GM18909 (cell line): ENCODE measurements around the gene FBXL17.

ENCODE experiments used
- ATAC-seq: cut with Tn5 transposase; IDR thresholded peaks from one replicate; pipeline ENCODE4 v1.9.1; 2021; ENCODE audit warnings: mild to moderate bottlenecking; ENCODE audit not compliant: unreplicated experiment, poor library complexity

Gene FBXL17

DNA sequence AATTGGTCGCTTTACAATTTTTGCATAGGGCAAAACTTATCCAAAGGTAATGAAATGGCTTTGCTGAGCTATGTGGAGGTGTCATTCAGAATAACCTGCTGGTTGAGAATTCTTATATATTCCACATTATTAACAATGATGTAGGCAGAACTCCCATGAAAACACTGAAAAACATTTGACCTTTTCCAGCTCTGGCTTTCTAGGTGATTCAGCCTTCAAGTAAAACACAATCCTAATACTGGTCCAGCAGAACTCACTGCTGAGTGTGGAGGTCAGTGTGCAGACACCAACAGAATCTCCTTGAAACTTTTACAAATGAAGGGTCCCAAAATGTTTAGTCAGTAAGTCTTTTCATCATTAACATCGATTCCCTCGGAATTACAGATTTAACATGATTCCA is 549.2 kb downstream of the FBXL17 start:
- no peak for ATAC-seq

DNA sequence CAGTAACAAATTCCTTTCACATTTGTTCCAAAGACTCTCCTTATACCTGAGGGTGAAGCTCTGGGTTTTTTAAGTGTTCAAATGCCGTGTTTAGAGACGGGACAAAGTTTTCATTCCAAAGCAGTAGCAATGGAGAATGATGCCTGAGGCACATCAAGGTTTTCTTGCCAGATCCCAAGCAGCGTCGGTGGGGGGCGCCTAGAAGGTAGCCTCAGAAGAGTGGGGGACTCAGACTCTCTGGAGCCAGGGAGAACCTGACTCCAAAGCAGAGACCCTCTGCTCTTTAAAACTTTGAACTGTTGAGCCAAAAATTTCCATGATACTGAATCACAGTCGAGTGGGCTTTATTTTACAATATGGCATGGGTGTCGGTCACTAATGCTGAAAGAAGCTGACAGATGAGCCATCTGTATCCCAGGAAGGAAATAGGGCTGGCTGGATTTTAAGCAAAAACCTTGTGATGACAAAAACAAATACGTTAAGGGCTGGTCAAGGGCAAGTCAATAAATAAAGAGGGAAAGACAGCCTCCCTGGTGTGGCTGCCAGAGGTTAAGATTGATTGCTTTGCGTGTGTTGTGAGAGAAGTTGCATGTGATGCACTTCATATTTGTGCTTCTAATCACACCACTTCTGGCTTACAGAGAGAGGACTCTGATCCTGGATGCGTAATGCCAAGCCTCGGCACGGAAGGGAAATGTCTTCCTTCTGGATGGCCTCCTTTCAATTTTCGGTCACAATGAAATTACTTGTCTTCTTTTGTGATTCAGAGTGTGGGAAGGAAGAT is 550.1 kb downstream of the FBXL17 start:
- ATAC-seq = no peak

GRCh38 chr5:107830750-107831149 is 551.1 kb downstream of the FBXL17 start:
- no peak for ATAC-seq

DNA sequence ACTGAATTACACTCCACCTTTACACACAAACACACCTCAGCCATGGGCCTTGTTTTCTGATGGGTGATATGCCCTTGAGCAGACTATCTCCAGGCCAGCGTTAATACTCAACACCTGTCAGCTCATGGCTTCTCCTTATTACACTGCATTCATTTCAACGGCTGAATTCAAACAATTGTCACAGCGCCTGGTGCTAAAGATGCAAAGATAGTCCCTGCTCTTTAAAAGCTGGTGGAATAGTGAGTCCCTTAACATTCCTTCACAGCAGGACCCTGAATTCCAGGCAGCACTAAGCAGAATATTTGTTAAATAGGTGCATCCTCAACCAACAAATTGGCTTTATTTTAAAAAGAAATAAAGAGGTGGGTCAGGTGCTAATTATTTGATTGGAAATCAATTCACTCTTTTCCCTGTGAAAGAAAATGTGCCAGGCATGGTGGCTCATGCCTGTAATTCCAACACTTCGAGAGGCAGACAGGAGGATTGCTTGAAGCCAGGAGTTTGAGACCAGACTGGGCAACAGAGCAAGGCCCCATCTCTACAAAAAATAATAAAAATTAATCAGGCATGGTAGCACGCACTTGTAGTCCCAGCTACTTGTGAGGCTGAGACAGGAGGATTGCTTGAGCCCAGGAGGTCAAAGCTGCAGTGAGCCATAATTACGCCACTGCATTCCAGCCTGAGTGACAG is 555.4 kb downstream of the FBXL17 start:
- no peak for ATAC-seq

DNA sequence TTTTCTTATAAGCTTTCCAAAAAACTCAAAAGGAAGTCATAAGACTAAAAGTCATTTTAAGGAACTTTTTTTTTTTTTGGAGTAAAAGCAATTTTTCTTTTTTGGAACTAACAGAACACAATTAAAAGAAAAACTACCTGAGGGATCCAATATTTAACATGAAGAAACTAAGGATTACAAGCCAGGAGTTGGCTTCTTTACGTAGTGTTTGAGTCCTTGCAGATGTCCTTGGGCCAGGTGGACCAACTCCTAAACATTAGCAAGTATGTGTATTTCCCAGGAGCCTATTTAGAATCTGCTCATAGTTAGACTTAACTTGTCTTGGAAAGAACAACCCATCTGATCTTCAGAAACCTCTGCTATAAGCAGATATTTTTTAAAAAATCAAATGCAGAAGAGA is 557.1 kb downstream of the FBXL17 start:
- ATAC-seq = no peak

DNA sequence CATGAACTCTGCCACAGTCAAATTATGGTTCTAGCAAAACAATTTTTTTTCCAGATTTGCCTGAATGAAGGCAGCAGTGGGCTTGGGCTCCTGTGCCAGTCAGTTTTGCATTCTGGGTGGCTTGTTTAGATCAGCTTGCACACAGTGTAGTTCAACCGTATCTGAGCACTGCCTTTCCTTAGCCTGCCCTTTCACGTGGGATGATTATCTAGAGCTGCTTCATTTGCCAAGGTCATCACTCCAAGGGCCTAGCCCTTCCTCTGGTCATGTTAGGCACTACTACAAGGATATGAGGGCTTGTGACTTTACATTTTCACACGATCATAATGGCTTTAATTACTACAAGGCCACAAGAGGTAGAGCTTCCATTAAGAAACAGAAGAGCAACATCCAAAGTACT is 560.6 kb downstream of the FBXL17 start:
- ATAC-seq = no peak

DNA sequence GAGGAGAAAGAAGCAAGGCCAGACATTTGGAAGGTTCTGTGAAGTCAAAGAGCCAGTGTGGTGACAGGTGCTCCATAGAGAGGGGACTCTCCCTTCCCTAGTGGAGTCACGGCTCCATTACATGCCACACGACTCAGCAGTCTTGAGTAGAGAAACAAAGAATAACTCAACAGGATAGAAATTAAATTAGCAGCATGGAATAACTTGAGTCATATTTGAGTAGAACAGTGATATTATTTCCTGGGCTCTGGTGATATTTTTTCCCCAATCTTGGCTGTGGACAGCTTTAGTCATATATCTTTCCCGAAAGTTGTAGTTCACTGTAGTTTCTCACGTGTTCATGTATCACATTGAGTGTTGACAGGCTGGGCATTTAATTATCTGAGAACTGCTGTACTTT is 561.5 kb downstream of the FBXL17 start:
- no peak for ATAC-seq

DNA sequence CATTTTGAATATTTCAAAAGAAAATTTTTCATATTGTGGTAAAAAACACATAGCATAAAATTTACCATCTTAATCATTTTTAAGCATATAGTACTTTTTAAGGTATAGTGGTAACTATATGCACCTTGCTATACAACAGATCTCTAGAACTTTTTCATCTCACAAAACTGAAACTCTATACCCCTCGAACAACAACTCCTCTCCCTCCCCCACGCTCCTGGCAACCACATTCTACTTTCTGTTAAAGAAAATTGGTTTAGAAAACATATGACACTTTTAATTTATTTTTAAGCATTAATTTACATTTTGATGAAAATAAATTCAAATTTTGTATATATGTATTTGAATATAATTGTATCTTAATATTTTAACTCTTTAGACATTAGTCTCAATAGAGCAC is 563.9 kb downstream of the FBXL17 start:
- no peak for ATAC-seq

- ATAC-seq = no peak
Measured at GRCh38 chr5:107817436-107817835, 564.5 kb downstream of the FBXL17 start.

DNA sequence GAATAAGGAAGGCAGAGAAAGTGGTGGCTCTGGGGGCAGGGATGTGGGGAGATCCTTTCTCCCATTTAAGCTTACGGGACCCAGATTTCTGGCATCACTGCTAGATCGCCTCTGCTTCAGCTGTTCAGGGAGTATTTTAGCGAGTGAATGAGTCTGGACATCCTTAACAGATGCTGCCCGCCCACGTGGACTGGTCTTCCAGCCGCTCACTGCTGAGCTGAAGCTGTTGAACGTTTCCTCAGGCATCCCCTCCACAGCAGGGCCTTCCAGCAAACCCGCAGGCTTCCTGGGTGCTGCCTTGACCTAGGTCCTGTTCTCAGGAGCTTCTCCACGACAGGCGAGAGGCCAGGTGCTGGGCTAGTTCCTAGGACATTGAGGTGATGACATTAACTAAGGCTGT is 566.8 kb downstream of the FBXL17 start:
- ATAC-seq = no peak

DNA sequence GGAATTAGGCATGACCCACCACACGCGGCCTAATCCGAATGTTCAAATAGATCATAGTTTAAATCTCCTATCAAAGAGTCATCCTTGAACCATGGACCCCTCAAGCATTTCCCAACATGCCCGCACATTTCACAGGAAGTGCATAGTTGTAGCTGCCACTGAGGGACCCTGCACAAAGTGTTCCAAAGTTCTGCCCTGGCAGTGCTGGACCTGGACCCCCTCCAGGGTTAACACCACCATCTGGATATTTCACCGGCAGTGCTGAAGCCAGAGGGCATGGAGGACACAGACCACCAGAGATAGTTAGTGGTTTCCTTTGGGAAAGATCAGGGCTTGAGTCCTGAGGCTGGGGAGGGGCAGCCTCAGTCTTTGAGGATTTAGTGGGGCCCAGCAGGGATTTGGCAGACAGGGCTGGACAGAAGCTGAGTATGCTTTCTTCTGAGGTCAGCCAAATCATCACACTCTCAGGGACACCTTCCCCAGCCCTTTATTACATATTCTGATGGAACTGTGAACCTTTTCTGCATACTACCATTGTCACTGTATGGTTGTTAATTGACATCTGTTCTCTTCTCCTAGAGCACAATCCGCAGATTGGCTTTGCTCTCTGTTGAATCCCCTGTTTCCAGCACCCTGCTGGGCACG is 567.6 kb downstream of the FBXL17 start:
- no peak for ATAC-seq

- peak; percentile 83 for ATAC-seq
Measured at GRCh38 chr5:107813559-107813958, 568.3 kb downstream of the FBXL17 start.

GRCh38 chr5:107812570-107813141 is 569.2 kb downstream of the FBXL17 start:
- peak; percentile 73 for ATAC-seq

- no peak for ATAC-seq
Measured at GRCh38 chr5:107809201-107810034, 572.5 kb downstream of the FBXL17 start.
